Cortex of kidney (tissue), 1 donor: ENCODE results near the gene CNDP2.

Experiments
- DNase-seq: peaks from one replicate; lab custom pipeline; 2025; lab: John Stamatoyannopoulos, UW

CNDP2 gene

DNA sequence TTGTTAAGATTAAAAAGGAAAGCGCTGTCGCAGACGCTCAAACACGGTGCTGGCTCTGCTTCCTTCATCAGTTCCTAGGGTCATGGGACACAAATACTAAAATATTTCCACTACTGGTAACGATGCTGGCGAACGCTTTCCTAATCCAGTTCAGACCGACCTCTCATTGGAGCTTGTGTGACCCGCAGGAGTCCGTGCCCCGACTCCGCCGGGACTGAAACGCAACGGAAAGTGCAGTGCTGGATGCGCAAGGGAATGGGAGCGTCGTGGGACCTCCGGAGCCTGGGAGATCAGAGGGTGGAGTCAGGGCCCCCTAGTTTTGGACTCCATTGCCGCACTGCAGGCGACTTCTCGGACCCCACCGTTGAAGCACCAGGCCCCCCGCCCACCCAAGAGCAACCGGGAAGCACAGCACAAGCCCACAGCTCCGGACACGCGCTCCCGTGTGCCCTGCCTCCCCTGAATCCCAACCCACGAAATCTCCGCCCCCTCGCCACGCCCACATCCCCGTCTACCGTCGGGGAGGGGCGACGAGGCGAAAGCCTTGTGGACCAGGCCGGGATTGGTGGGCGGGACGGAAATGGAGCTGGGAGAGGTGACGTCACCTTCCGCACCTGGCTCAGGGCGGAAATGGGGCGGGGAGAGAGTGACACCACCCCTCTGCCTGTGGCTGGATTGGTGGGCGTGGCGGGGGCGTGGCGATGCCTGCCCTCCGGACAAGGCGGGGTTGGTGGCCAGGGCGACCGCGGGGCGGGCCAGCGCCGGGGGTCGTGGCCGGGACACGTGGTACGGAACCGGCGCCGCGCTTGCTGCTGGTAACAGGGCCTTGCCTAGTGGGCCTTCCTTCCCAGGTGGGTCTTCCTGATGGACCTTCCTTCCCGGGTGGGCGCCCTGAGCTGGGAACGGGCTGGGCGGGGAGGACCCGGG, at the start of gene CNDP2:
TSS of gene CNDP2 (plus strand) at position 783 of the 927 bp plus-strand sequence. CDS start 3,611 bp downstream, outside the sequence.
- peak; percentile 72 for DNase-seq

DNA sequence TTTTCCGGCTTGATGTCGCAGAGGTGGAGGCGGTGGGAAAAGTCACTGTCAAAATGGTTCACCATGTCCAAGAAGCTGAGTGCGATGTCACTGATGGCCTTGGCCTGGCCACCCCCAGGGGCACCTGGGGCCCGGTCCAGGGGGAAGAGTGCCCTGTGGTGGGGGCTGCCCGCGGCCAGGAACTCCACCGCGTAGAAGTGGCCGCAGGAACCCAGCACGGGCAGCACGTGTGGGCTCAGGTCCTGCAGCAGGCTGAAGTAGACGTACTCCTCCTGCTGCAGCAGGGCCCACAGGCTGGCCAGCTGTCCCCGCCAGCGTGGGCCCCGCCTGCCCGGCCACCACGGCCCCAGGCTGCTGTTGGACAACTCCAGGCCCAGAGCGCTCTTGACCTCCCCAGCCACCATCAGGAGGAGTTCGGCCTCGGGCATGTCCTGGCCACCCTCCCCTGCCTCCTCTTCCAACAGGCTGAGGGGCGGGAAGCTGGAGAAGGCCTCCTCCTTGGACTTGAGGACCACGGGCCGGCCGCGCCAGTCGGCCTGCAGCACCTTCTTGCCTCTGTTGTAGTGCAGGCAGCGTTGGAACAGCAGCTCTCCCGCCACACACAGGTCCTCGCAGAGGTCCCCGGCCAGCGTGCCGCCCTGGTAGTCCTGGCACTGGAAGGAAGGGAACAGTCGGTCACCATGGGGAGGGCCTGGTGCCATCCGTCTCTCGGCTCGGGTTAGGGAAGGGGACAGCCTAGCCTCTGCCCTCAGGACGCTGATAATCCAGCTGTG, 49.3 kb upstream of the CNDP2 start:
- DNase-seq, result no peak

DNA sequence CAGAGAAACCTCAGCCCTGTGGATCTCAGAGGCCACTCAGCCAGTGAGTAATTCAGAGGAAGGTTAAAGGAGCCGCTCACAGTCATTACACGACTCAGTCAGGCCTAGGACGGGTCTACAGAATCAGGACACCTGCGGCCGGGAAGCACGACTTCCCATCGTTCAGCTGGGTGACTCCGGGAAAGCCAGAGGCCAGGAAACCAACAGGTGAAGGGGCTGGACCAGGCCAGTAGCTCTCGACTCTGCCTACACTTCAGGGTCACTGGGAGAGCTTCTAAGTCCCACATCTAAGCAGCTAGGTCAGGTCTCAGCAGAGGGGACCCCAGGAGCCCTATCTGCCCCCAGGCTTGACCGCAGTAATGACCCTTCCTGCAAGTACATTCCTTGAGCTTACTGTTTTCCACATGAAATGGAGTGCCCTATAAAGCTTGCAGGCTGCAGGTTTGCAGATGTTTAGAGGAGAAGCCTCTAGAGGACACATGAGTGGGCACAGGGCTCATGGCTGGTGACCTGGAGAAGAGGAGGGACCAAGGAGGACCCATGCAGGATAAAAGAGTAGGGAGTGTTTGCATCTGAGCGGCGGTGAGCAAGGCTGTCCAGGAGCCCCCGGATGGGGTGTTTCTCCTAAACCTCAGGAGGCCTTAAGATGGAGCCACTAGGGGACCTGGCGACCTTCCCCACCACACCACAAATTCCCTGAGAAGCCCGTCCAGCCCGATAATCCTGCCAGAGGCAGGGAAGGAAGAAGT, 48.6 kb upstream of the CNDP2 start:
- DNase-seq, result no peak

DNA sequence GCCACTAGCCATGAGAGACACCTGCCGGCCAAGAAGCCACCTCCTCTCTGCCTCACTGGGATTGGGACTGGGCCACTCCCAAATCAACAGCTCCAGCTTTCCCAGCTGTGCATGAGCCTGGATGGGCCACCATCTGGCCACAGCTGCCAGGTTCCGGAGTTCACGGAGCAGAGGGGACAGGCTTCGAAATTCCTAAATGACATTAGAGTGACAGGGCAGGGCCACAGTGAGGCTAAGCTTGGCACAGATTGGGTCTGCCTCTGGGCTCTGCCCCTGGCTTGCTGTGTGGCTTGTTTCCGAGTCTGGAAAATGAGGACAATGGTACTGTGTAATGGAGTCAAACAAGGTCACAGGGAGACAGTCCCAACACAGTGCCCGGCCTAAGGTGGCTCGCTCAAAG, 45.5 kb upstream of the CNDP2 start:
- no peak for DNase-seq

DNA sequence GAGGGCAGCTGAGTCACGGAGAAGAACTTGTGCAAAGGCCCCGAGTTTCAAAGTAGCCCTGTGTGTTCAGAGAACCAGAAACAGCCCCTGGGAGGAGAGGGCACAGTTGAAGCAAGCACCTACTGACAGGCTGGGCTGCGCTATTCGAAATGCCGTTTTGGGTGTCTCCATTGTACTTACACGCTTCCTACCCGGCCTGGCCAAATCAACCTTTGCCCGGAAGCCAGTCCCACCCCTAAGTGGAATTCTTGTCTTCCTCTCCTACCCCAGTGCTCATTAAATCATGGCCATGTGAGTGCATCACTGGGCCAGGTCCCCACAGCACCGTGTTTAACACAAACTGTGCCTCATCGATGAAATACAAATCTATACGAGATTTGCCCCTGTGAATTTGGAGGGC, 45.0 kb upstream of the CNDP2 start:
- DNase-seq, result no peak

DNA sequence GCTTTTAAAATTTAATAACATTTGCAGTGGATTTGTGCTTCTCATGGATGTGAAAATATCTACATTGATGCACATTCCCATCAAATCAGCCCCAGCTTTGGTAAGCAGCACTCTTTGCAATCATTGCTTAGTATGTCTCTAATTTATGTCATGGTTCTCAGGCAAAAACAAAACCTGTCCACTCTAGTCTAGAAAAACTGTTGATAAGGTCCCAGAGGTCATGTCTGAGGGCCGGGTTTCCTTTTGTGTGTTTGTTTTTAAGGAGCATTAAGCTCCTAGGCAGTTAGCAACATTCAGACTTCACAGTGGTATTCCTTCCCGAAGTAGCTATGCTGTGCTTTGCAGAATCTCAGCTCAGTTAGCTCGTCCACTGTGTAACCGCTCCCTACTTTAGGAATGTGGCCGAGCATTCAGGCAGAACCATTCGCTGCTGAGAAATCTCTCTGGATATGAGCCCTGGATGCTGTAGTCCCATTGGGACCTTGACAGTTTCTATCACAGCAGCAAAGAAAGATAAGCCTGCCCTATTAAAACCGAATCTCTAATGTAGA, 43.1 kb upstream of the CNDP2 start:
- no peak for DNase-seq

DNA sequence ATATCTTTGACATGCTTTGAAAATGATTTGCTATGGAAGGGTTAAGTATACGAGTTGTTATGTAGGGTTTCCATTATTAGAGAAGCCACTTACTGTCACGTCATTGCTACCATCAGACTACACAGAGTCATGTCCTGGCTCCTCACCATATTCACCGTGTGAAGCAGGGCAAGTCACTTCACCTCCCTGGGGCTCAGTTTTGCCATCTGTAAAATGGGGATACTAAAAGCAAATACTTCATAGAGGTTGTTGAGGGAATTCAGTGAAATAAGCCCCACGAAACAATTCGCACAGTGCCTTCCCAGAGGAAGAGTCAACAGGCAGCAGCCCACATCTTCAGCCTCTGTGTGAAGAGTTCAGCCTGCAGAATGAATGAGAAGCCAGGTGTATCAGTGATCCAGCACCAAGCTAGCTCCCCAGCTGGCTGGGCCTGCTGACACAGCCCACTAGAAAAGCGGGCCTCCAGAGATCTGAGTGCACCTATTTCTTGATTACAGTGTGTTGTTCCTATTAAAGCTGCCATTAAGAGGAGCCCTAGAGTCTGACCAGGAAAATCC, 42.4 kb upstream of the CNDP2 start:
- no peak for DNase-seq

DNA sequence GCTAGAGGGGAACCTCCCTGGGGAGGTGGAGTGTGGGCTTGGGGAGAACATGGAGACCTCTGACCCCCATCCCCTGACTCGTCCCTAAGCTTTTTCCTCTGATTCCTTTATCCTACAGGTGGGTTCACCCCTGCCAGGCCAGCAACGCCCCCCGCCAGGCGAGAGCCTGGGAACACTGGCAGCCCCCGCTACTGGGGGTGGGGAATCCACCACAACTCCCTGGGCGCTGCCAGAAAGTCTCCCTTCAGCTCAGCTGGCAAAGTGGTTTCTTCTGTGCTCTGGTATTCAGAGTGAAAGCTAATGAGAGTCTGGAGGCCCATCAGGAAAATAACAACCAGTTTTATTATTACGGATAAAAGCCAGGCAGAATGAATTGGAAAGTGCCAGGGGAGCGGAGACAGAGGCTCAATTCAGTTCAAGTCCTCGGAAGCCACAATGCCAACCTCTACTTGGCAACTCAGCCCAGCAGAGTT, 41.8 kb upstream of the CNDP2 start:
- no peak for DNase-seq

DNA sequence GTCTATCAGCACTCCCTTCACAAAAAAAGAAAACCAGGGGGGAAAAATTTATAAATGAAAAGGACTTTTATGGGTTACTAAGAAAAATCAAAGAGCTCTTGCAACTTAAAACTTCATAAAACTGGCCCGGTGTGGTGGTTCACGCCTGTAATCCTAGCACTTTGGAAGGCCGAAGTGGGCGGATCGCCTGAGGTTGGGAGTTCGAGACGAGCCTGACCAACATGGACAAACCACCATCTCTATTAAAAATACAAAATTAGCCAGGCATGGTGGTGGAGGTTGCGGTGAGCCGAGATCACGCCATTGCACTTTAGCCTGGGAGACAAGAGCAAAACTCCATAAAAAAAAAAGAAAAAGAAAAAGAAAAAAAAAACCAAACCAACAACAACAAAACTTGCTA, 40.8 kb upstream of the CNDP2 start:
- DNase-seq, result no peak

DNA sequence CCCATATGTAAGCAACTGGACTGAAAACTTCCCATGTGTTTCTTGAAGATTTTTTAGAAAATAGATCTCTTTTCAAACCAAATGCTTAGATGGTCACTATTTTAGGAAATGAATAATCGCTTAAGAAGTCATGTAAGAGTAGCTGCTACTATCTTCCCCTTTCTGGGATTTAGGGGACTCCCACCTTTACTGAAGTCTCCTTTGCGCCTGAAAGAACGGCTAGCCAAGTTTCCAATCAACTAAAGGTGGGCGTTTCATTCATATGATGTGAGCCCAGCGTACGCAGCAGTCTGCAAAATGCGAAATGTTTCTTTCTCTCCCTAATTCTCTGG, 40.2 kb upstream of the CNDP2 start:
- DNase-seq, result no peak

DNA sequence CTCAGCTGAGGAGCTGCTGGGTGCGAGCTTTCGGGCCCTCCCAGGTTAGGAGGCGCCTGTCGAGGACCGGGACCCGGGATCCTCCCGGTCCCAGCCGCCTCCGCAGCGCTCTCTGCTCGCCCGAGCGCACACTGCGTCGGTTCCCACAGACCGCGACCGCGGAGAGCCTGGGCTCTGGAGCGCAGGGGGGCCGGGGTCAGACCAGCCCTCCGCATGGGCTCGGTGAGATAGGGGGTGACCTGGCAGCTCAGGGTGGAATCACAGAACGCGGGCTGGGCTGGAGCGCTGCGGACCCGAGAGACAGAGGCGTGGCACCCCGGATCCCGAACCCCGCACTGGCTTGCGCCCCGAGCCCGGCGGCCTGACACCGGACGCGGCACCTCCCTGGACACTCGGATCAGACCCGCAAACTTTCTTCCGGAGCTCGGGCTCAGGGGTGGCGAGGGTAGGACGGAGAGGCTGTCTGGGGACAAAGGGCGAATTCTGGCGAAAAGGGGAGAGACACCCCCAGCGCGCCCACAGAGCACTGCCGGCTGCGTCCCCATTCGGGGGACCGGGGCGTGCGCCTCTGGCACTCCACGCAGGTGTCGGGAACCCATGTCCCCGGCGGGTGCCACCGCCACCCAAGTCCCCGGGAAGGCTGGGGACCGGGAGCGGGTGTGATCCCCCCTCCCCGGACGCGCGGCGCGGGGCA, 39.7 kb upstream of the CNDP2 start:
- DNase-seq, result no peak

DNA sequence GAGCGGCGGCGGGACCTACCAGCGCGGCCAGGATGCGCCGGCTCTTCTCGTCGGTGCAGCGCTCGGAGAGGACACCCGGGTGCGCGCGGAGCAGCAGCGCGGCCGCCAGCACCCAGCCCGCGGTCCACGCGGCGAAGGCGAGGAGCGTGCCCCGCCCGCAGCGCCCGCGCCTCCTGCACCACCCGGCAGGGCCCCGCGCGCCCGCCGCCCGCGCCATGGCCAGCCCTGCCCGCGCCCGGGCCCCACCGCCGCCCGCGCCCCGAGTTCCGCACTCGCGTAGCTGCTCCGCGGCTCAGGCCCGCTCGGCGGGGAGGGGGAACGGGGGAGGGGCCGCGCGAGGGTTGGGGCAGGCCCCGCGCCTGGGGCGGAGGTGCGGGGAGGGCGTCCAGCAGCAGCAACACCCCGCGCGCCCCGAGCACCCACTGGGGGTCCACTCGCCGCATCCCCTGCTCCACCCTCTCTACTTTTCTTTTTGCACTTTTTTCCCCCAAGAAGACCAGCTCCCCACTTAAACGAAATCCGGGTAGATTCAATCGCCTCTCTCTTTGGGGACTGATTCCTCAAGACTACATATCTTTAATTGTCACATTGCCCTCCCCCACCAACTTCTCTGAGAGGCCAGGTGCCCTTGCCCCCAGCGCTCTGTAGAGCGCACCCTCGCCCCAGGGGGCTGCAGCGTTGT, 39.0 kb upstream of the CNDP2 start, which contains the start of gene DIPK1C:
TSS of gene DIPK1C (minus strand) at position 266 of the 682 bp plus-strand sequence. CDS start at position 217, 49 bp downstream.
- DNase-seq, result no peak

DNA sequence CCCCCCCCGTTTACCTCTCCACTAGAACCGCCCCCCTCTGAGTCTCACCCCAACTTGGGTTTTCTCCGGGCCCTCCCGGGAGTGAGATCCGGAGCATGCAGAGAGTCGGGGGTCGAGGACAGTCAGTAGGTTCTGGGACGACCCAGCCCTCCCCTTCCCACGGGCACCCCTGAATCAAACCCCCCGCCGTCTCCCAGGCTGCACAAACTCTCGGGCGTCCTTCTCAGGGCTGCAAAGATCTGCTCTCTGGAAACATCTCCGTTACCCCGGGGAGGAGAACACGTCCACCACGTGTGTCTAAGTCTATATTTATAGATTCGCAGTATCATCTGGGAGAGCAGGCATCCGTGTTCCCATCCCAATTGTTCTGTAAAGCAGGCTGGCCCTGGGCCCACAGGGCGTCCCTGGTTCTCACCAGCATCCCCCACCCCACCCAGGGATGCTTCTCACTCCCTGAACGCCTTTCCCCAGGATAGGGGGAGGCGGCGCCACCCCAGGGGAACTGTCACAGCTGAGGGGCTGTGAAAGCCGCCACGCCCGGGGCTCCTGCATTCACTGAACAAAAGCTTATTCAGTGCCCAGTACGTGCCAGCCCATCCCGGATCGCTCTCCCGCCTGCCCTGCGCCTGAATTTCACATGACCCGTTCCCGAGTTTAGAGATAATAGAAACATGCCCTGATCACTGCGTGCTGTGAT, 38.3 kb upstream of the CNDP2 start:
- no peak for DNase-seq

DNA sequence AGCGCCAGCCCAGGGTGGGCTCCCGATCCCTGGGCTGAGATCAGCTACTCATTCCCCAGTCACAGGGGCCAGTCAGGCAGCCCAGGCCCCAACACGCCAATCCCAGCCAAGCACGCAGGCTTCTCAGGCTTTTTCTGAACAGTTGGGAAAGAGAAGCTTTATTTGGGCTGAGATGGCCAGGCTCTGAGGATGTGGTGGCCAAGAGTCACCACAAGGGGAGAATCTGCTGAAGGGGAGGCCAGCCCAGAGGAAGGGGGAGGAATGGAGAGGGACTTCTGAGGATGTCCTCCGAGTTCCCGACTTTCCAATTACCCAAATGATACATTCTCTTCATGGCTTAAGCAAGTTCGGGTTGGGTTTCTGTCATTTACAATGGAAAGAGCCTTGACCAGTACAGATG, 36.3 kb upstream of the CNDP2 start:
- no peak for DNase-seq

DNA sequence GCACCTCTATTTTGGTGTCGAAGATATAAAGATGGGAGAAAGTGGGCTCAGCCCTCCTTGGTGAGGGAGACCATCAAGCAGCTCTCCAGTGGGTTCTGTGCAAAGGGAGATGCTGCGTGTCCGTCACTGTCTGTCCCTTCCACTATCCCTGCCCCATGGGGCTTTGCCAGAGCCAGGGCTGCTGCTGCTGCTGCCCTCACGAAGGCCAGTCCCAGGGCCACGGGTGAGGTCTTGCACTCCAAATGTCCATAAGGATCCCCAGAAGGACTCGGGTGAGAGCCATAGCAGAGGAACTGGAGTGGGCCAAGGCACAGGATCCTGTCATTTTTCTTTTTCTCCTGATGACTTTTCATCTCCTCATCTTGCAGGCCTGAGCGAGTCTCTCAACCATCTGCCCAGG, 35.3 kb upstream of the CNDP2 start:
- DNase-seq, result no peak

DNA sequence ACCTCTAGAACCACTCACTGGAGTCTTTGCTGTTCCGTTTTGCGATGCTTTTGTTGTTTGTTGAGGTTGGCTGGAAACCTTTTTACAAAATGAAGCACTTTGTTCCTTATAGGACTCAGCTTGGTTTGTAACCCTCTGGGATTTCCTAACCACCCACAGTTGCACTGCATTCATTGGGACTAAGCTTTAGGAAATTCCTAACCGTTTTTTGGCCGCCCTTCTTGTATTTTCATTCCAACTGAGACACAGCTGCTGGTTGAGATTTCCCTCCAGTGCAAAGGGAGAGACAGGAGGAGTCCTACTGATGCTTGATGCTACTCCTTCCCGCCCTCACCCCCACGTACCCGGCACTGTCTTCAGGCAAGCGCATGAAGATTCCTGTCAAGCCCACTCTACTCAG, 32.9 kb upstream of the CNDP2 start:
- no peak for DNase-seq

DNA sequence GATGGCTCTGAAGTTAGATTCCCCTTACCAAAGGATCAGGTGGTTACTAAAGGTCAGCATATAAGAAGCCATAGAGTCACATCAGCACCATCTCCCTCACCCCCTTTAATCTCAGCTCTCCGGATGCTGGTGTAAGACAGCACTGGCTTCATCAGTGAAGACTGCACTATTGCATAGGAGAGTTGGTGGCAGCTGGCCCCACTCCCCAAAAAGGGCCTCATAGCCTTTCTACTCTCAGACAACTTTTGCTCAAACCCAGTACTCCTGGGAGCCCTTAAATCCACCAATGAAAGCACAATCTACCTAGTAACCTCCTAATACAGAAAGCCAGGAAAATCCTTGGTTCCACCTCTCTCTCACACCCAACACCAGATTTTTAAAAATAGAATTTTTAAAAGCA, 32.2 kb upstream of the CNDP2 start:
- no peak for DNase-seq

DNA sequence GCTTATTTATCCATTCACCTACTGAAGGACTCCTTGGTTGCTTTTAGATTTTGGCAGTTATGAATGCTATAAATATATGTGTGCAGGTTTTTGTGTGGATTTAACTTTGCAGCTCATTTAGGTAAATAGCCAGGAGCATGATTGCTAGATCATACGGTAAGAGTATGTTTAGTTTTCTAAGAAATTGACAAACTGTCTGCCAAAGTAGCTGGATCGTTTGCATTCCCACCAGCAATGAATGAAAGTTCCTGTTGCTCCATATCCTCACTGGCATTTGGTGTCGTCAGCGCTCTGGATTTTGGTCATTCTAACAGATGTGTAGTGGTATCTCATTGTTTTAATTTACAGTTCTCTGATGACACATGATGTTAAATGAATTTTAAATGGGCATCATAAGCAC, 30.4 kb upstream of the CNDP2 start:
- no peak for DNase-seq

DNA sequence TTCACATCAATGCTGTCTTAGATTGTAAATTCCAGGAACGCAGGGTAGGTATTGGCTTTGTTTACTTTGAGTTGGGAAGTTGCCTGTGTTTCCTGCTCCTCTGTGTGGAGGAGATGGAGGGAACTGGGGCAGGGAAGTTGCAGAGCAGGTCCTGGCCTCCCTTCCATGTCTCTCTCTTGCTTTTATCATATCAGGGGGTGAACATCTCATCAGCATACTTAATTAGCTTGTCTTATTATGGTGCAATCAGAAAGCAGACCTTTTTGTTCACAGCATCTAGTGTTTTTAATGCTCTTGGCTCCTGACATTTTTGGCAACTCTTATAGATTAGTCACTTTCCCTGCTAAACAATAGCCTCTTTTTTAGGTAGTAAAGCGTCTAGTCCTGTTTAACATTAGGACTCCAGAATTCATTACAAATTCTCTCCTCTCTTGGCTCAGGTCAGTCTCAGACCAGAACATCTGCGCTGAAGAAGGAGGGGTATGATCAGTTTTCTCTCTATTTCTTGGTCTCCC, 27.6 kb upstream of the CNDP2 start:
- DNase-seq, result no peak

DNA sequence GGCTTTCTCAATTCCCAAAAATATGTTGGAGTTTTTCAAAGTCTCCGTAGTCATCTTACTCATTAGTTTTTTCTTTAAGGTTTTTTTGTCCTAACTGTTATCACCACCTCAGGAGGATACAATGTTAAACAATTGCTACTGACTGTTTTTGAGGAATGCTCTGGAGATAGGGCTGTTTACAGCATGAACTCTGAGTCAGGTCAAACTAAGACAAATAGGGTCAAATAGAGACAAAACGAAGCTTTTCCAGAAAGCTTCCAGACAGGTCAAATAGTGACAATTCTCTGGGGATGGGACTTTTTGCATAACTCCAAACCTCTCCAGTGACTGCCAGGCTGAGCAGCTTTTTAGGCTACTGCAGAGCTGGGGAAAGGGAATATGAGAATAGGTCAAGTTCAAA, 23.9 kb upstream of the CNDP2 start:
- no peak for DNase-seq
